Esophagus (tissue), 2 donors: ENCODE data around the gene THAP7. TPM values are rescaled to one million over a fixed set of nuclear protein-coding genes. Genes with fewer than 3 reads are reported as not detected.
"Not testable (repeated sequence)": the region's sequence is repeated elsewhere in the genome, so short reads cannot be mapped to it uniquely, and the experiment has no call there.

Source experiments
- H3K27ac ChIP-seq, 2 donors: one replicate each; pipeline ENCODE4 v1.5.1; 2013; ENCODE audit warnings: low read depth in 2 of 2, mild to moderate bottlenecking in 2 of 2, inconsistent platforms in 1 of 2, low read length in 1 of 2, moderate library complexity in 1 of 2
- H3K27me3 ChIP-seq, 2 donors: one replicate each; pipeline ENCODE4 v1.6.1; 2013; ENCODE audit warnings: low read length in 2 of 2, control low read depth in 1 of 2, mild to moderate bottlenecking in 1 of 2; ENCODE audit not compliant: insufficient read depth in 2 of 2, control insufficient read depth in 1 of 2
- H3K36me3 ChIP-seq, 2 donors: one replicate each; pipeline ENCODE4 v1.6.1; 2013; ENCODE audit warnings: low read length in 1 of 2; ENCODE audit not compliant: control insufficient read depth in 2 of 2, insufficient read depth in 2 of 2
- H3K4me1 ChIP-seq, 2 donors: one replicate each; pipeline ENCODE4 v1.6.1; 2013; ENCODE audit warnings: low read length in 1 of 2; ENCODE audit not compliant: control insufficient read depth in 2 of 2, insufficient read depth in 2 of 2
- H3K4me3 ChIP-seq, 2 donors: one replicate each; pipeline ENCODE4 v1.5.1; 2013; ENCODE audit warnings: low read length in 2 of 2, mild to moderate bottlenecking in 2 of 2, low read depth in 1 of 2, moderate library complexity in 1 of 2
- H3K9me3 ChIP-seq, 2 donors: one replicate each; pipeline ENCODE4 v1.6.1; 2013; ENCODE audit warnings: mild to moderate bottlenecking in 2 of 2, low read depth in 1 of 2, low read length in 1 of 2, moderate library complexity in 1 of 2; ENCODE audit not compliant: control insufficient read depth in 2 of 2, insufficient read depth in 1 of 2
- WGBS, 2 donors: extraction: QIAGEN DNeasy Blood & Tissue Kit; methylation state at CpG; one replicate each; pipeline ENCODE4 v1.1.7; 2013; 5-methylcytosine and 5-hydroxymethylcytosine counted together
- polyA plus RNA-seq, 2 donors: library from polyadenylated mRNA; stranded (reverse); fragments of 200-250 nt; gene quantifications; one replicate each; pipeline ENCODE4 v1.2.3, GENCODE V29; 2013
- donor health status: healthy with polysubstance abuse.
- donor health status: Bipolar disorder and iron deficiency.

THAP7 gene
- polyA plus RNA-seq, 2 donors = 21.0 to 28.2 TPM

- Histone ChIP-seq H3K36me3 (no peaks in the 10 kb centered on the region), H3K27ac (no peak overlapping the region), H3K9me3 (no peaks in the 10 kb centered on the region), H3K4me3 (no peak overlapping the region), H3K27me3 (no peaks in the 10 kb centered on the region), H3K4me1 (no peaks in the 10 kb centered on the region)
- 76 to 79% methylated on average over 15 to 16 of the region's 16 CpGs for WGBS, 2 donors
Observed at GRCh38 chr22:20974336-20974955, 27.5 kb downstream of the THAP7 start.

- Histone ChIP-seq H3K36me3 (no peaks in the 10 kb centered on the region), H3K27ac (no peak overlapping the region), H3K27me3 (no peaks in the 10 kb centered on the region), H3K4me3 (no peak overlapping the region), H3K4me1 (no peaks in the 10 kb centered on the region), H3K9me3 (no peaks in the 10 kb centered on the region)
- 58 to 60% methylated on average over 21 of the region's 21 CpGs for WGBS, 2 donors
Observed at GRCh38 chr22:20973634-20974286, 28.2 kb downstream of the THAP7 start.

- no peak overlapping the region for H3K27ac ChIP-seq
- H3K4me3 ChIP-seq = no peak overlapping the region
- 70 to 79% methylated on average over 20 to 21 of the region's 21 CpGs for WGBS, 2 donors
- H3K9me3 ChIP-seq = no peaks in the 10 kb centered on the region
- H3K27me3 ChIP-seq = no peaks in the 10 kb centered on the region
- no peaks in the 10 kb centered on the region for H3K4me1 ChIP-seq
- no peaks in the 10 kb centered on the region for H3K36me3 ChIP-seq
Observed at GRCh38 chr22:20972933-20973577, 28.9 kb downstream of the THAP7 start.

- not testable (repeated sequence) for H3K27me3 ChIP-seq, H3K36me3 ChIP-seq, H3K4me3 ChIP-seq, H3K4me1 ChIP-seq, H3K27ac ChIP-seq, H3K9me3 ChIP-seq
- 80 to 86% methylated on average over 11 of the region's 11 CpGs for WGBS, 2 donors
Observed at GRCh38 chr22:20972014-20972694, 29.8 kb downstream of the THAP7 start.

- Histone ChIP-seq H3K4me3 (no peak overlapping the region), H3K9me3 (no peaks in the 10 kb centered on the region), H3K27me3 (no peaks in the 10 kb centered on the region), H3K36me3 (no peaks in the 10 kb centered on the region), H3K27ac (no peak overlapping the region), H3K4me1 (no peaks in the 10 kb centered on the region)
- 60 to 68% methylated on average over 4 of the region's 4 CpGs for WGBS, 2 donors
Observed at GRCh38 chr22:20970939-20971657, 30.8 kb downstream of the THAP7 start.

GRCh38 chr22:20968281-20968977 is 33.5 kb downstream of the THAP7 start:
- peaks cover 0 to 5% of the 10 kb centered on the region in 2 donors for H3K4me1 ChIP-seq
- H3K9me3 ChIP-seq = no peaks in the 10 kb centered on the region
- no peaks in the 10 kb centered on the region for H3K36me3 ChIP-seq
- WGBS, 2 donors = 82 to 91% methylated on average over 6 to 7 of the region's 7 CpGs
- H3K4me3 ChIP-seq = no peak overlapping the region
- H3K27me3 ChIP-seq = no peaks in the 10 kb centered on the region
- H3K27ac ChIP-seq = no peak overlapping the region

- no peak overlapping the region for H3K4me3 ChIP-seq
- no peaks in the 10 kb centered on the region for H3K9me3 ChIP-seq
- no peaks in the 10 kb centered on the region for H3K27me3 ChIP-seq
- peaks cover 0 to 9% of the 10 kb centered on the region in 2 donors for H3K4me1 ChIP-seq
- H3K36me3 ChIP-seq = no peaks in the 10 kb centered on the region
- H3K27ac ChIP-seq = no peak overlapping the region
- WGBS, 2 donors = 52 to 66% methylated on average over 19 of the region's 19 CpGs
Observed at GRCh38 chr22:20967697-20968211, 34.2 kb downstream of the THAP7 start.

GRCh38 chr22:20966883-20967696 is 34.8 kb downstream of the THAP7 start, which contains the start of gene AIFM3:
TSS of gene AIFM3 (plus strand) at chr22:20967255. CDS start at chr22:20967945, 690 bp downstream.
- Histone ChIP-seq H3K9me3 (no peaks in the 10 kb centered on the region), H3K36me3 (no peaks in the 10 kb centered on the region), H3K27ac (no peak within 1 kb of the TSS), H3K4me1 (peaks cover 0 to 9% of the 10 kb centered on the region in 2 donors), H3K4me3 (no peak within 1 kb of the TSS), H3K27me3 (no peaks in the 10 kb centered on the region)
- 62 to 65% methylated on average over 21 to 22 of the region's 22 CpGs for WGBS, 2 donors
